Ovary (tissue), 3 donors: ENCODE results near the gene GNB1L.

Source experiments
- CTCF ChIP-seq, 3 donors: fragments of 450-650 bp in 2 of 3; fragments of 200-600 bp in 1 of 3; IDR thresholded peaks; one replicate each; pipeline versions ENCODE4 v1.5.1 to v1.8.0; 2016 to 2022; ENCODE audit warnings: antibody characterized with exemption in 3 of 3, mild to moderate bottlenecking in 1 of 3
- POLR2A ChIP-seq: fragments of 450-650 bp; IDR thresholded peaks from one replicate; pipeline ENCODE4 v1.6.1; 2017; ENCODE audit warnings: antibody characterized with exemption, mild to moderate bottlenecking, moderate library complexity
- donor health status: DM: no; HTN: no; CAD: no.

- TF ChIP-seq CTCF (IDR thresholded peaks at IDR 0.05), result no peak
- no peak for TF ChIP-seq POLR2A
Measured at GRCh38 chr22:19789828-19790227, 64.8 kb downstream of the GNB1L start.
